Dedifferentiated amniotic fluid mesenchymal stem cell (primary cell): ENCODE measurements around the gene CNR1.

ENCODE experiments used
- DNase-seq: peaks from one replicate; pipeline ENCODE4 v3.0.0-alpha.2; 2016; ENCODE audit errors: extremely low spot score

The CNR1 gene

DNA sequence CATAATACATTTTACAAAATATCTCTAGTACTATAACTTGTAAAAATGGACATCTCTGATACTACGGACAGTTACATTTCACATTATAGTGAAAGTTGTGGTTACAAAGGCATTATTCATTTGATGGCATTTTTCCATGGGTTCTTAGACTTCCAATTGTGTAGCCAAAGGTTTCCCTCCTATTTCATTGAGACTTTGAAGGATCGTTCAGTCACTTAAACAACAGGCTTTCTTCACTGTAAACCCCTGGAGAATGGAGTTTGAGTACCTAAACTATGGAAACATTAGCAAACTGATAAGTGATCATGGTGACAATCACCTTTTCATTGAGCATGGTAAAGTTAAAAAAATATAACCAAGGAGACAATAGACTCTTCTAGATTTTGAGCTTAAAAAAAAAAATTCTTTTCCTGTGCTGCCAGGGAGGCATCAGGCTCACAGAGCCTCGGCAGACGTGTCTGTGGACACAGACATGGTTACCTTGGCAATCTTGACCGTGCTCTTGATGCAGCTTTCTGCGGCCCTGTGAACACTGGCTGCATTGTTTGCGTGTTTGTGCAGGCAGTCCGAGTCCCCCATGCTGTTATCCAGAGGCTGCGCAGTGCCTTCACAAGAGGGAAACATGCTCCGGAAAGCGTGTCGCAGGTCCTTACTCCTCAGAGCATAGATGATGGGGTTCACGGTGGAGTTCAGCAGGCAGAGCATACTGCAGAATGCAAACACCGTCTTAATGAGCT lies 22.6 kb downstream of the CNR1 start:
- DNase-seq = no peak

- no peak for DNase-seq
Measured at GRCh38 chr6:88142297-88142668, 23.9 kb downstream of the CNR1 start.

- DNase-seq = no peak
Measured at GRCh38 chr6:88141561-88142296, 24.4 kb downstream of the CNR1 start.

DNA sequence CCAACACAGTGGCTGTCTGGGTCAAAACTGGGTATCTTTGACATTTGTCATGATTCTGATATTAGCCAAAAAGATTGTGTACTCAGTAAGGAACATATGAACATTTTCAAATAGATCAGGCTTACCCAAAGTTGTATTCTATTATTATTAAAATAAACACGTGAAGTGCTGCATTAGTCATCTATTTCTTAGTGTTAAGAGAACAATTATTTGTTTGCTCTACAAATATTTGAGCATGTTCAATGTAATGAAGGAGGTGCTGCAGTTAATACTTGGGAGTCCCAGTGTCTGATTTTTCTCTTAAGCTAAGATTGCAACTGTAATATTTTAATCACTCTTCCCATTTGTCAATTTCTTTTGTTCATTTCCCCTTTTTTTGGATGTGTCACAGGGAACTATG lies 28.2 kb downstream of the CNR1 start:
- DNase-seq = no peak

- no peak for DNase-seq
Measured at GRCh38 chr6:88135578-88136114, 30.5 kb downstream of the CNR1 start.

- DNase-seq = no peak
Measured at GRCh38 chr6:88134575-88134974, 31.6 kb downstream of the CNR1 start.

- no peak for DNase-seq
Measured at GRCh38 chr6:88133718-88134117, 32.4 kb downstream of the CNR1 start.

DNA sequence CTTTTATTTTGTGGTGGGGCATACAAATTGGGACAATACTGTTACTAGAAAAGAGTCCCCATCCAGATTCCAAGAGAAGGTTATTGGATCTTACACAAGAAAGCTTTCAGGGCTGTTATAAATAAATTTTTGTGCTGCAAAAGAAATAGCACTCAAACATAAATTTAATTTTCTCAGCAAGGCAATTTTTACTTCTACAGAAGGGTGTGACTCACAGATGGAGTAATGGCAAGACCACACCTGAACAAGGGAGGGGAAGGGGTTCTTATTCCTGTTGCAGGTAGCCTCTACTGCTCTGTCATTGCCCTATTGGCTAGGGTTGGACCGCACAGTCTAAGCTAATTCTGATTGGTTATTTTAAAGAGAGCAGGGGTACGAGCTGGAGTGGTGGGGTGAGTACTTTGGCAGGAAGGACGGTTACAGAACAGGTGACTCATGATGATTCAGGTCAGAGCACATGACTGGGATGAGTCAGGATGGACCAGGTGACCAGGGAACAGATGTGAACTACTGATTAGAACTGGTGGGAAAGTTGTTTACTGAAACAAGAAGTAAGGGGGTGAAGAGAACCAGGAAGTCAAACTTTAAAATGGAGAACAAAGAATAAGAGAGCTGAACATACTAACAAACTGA lies 41.1 kb downstream of the CNR1 start:
- DNase-seq = no peak

DNA sequence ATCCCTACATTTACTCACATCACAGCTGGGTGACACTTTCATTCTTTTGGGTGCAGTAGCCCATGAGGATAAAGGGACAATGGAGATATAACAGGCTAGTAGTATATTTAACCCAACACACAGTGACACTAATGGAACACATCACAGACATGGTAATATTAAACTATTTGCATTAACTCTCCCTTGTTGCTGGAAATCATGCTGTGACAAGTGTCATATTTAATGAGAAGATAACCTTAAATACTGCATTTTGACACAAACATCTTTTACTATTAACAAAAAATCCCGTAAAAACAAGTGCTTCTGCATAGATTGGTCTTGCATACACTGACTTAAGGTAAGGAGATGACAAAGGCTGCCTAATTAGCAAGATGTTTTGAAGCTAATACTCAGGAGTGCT lies 45.5 kb downstream of the CNR1 start:
- no peak for DNase-seq

DNA sequence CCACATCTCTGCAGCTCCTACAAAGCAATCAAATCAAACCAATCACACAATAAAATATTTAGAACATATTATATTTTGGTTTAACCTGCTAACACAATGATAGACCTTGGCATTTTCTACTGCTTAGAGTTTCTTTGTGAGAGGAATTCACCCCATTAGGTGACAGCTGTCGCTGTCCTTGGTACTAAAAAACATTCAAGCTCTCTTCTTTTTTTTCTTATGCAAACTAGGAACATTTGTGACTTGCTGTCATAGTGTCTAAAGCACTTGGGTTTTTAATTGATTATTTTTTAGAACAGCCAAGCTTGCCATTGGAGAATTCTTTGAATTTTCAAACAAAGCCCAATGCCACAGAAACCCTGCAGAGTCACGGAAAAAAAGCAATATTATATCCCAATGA lies 46.4 kb downstream of the CNR1 start:
- no peak for DNase-seq

GRCh38 chr6:88116276-88116675 lies 49.9 kb downstream of the CNR1 start:
- no peak for DNase-seq

- DNase-seq = no peak
Measured at GRCh38 chr6:88115307-88115706, 50.8 kb downstream of the CNR1 start.

DNA sequence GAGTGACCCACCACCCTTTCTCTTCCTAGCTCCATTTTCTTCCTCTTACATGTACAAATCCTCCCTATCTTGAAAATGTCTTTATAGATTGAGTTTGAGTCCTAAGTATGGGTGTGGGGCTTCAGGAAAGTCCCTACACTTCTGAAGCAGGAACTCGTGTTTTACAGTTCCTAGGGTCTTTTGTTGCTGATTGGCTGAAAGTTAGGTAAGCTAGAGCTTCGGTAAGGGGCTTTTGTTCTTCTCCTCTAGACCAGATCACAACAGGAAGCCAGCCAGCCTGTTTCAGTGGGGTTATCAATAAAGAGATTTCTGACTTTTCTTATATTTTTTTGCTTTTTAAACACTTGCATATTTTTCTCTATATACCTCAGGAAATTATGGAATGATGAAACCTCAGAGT lies 51.3 kb downstream of the CNR1 start:
- DNase-seq = no peak

DNA sequence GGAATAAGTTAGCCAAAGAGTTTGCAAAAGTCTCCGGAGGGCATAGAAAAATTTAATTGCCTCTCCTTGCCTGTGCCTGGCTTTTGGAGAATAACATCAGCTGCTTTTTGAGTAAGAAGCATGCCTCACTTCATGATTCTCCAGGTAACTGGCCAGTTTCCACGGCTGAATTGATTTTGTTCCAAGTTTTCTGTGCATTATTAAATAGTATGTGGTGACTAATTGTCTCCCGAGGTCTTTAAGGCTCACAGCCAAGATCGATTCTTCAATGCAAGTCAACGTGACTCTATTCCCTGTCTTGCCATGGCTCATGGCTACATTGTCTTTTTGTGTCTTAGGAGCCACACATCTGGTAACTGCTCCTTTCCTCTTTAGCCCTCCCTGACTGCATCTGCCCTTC lies 54.2 kb downstream of the CNR1 start:
- DNase-seq = no peak

DNA sequence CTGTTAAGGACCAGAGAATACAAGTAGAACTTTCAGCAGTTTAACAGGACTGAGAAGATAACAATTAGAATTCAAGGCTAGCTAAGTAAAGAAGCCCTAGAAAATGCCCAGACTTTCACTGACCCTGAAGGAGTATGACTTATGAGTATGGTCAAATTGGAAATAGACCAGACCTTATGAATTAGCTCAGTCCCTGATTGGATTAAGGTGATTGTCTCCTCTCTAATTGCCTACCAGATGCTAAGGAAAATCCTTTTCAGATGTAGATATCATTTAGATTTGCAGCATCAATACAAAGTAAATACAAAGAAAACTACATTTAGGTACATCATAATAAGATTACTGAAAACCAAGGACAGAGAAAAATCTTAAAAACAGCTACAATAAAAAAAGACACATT lies 58.9 kb downstream of the CNR1 start:
- DNase-seq = no peak

GRCh38 chr6:88105741-88106340 lies 60.3 kb downstream of the CNR1 start:
- DNase-seq = no peak
